HepG2 (cell line): Measurements from ENCODE around the gene SMAD7. TPM values are rescaled to one million over a fixed set of nuclear protein-coding genes. Genes with fewer than 3 reads are reported as not detected.

Source experiments
- DMAP1 ChIP-seq: IDR thresholded peaks from 2 replicates; pipeline ENCODE4 v1.6.1; 2016
- JUN ChIP-seq: sonication (generic); formaldehyde crosslinking; IDR thresholded peaks from 2 replicates; pipeline ENCODE4 v1.4.0; 2020; ENCODE audit warnings: mild to moderate bottlenecking, missing genetic modification reagents
- KAT8 ChIP-seq: IDR thresholded peaks from 2 replicates; pipeline ENCODE4 v1.6.1; 2016; ENCODE audit warnings: missing genetic modification reagents, missing compliant biosample characterization
- KLF11 ChIP-seq: IDR thresholded peaks from 2 replicates; pipeline ENCODE4 v1.6.1; 2016; ENCODE audit warnings: missing compliant biosample characterization
- NCOR1 ChIP-seq: fragments of 200-600 bp; sonication (generic); IDR thresholded peaks from 2 replicates; pipeline ENCODE4 v1.7.0; 2017; ENCODE audit warnings: antibody characterized with exemption, low read length, borderline replicate concordance
- POLR2AphosphoS5 ChIP-seq: IDR thresholded peaks from 2 replicates; pipeline ENCODE4 v1.6.1; 2012; ENCODE audit warnings: low read depth, low read length
- SMYD3 ChIP-seq: sonication (generic); formaldehyde crosslinking; IDR thresholded peaks from 2 replicates; pipeline ENCODE4 v1.8.1; 2023; ENCODE audit warnings: mild to moderate bottlenecking, missing genetic modification reagents
- TAF1 ChIP-seq: sonication (generic); formaldehyde crosslinking; IDR thresholded peaks from 2 replicates; pipeline ENCODE4 v1.4.0; 2020; ENCODE audit warnings: missing genetic modification reagents
- TRAFD1 ChIP-seq: sonication (generic); formaldehyde crosslinking; IDR thresholded peaks from 2 replicates; pipeline ENCODE4 v1.5.1; 2020; ENCODE audit warnings: missing genetic modification reagents, mild to moderate bottlenecking, borderline replicate concordance
- ZNF124 ChIP-seq: sonication (generic); formaldehyde crosslinking; IDR thresholded peaks from 2 replicates; pipeline ENCODE4 v1.4.0; 2020; ENCODE audit warnings: missing genetic modification reagents
- ZNF276 ChIP-seq: sonication (generic); formaldehyde crosslinking; IDR thresholded peaks from 2 replicates; pipeline ENCODE4 v1.4.0; 2020; ENCODE audit warnings: mild to moderate bottlenecking, low read depth, missing genetic modification reagents
- ZNF484 ChIP-seq: sonication (generic); formaldehyde crosslinking; IDR thresholded peaks from 2 replicates; pipeline ENCODE4 v1.5.1; 2020; ENCODE audit warnings: mild to moderate bottlenecking, low read depth, missing genetic modification reagents, borderline replicate concordance
- ZNF530 ChIP-seq: sonication (generic); formaldehyde crosslinking; IDR thresholded peaks from 2 replicates; pipeline ENCODE4 v1.5.0; 2020; ENCODE audit warnings: low read depth, mild to moderate bottlenecking, missing genetic modification reagents
- ZNF660 ChIP-seq: sonication (generic); formaldehyde crosslinking; IDR thresholded peaks from 2 replicates; pipeline ENCODE4 v1.5.1; 2020; ENCODE audit warnings: mild to moderate bottlenecking, low read depth, missing genetic modification reagents, borderline replicate concordance
- ZNF792 ChIP-seq: IDR thresholded peaks from 2 replicates; pipeline ENCODE4 v1.6.1; 2016
- ZNF883 ChIP-seq: sonication (generic); formaldehyde crosslinking; IDR thresholded peaks from 2 replicates; pipeline ENCODE4 v1.5.1; 2020; ENCODE audit warnings: mild to moderate bottlenecking, missing genetic modification reagents; ENCODE audit errors: not compliant biosample characterization
- polyA plus RNA-seq, 8 experiments: library from polyadenylated mRNA; depleted of rRNA in 3 of 8; stranded (reverse) in 7 of 8; unstranded in 1 of 8; fragments of >200 nt; fragmentation: Illumina TruSeq in 4 of 8; extraction: Trizol in 4 of 8; gene quantifications; 2 replicates each; pipeline versions ENCODE4 v1.2.1 to v1.2.3, GENCODE V29; 2011 to 2016; ENCODE audit warnings: low read depth in 4 of 8, missing spikeins in 1 of 8, mixed read lengths in 1 of 8; ENCODE audit not compliant: insufficient read depth in 1 of 8
- total RNA-seq, 5 experiments: library from RNA; depleted of rRNA; stranded (reverse); fragments of >200 nt; fragmentation: Illumina TruSeq; extraction: Trizol; gene quantifications; 2 replicates each; pipeline ENCODE4 v1.2.3, GENCODE V29; 2016; ENCODE audit warnings: low read depth in 1 of 5

Gene SMAD7
- total and polyA plus RNA-seq, 2 of the 13 experiments (the other 11 are each of a cell fraction or from before 2014, with no cell fraction given) = 17.4 to 24.7 TPM

- TF ChIP-seq TAF1 (CRISPR knock-in tag) (peak; percentile 46; the same call in 1 of the 2 replicates), ZNF124 (CRISPR knock-in tag) (no peak; the same call in 1 of the 2 replicates), ZNF792 (0 out of 2 replicates have a peak, but pooled peaks have one; percentile 34), TRAFD1 (CRISPR knock-in tag) (no peak), ZNF530 (no peak), ZNF484 (CRISPR knock-in tag) (no peak), SMYD3 (CRISPR knock-in tag) (no peak), KLF11 (CRISPR knock-in tag) (peak; percentile 71; the same call in 1 of the 2 replicates), NCOR1 (peak; percentile 60; the same call in 1 of the 2 replicates), ZNF883 (CRISPR knock-in tag) (no peak), KAT8 (CRISPR knock-in tag) (peak; percentile 57), JUN (CRISPR knock-in tag) (peak; percentile 33; the same call in 1 of the 2 replicates), POLR2AphosphoS5 (peak; percentile 42; the same call in 1 of the 2 replicates), ZNF660 (no peak), DMAP1 (CRISPR knock-in tag) (no peak), ZNF276 (peak; percentile 33; the same call in 1 of the 2 replicates)
These were observed 53.8 kb downstream of the SMAD7 start (continued) for GRCh38 chr18:48896875-48897511.
